ENCODE measurements around the gene MAX.

Gene MAX

GRCh38 chr14:65149116-65149515 lies 46.8 kb upstream of the MAX start:
- no peak overlapping the region for H2AFZ ChIP-seq (ENCODE audit: low read length)
- no peaks in the 10 kb centered on the region for H3K4me1 ChIP-seq (ENCODE audit: low read length)
- no peaks in the 10 kb centered on the region for H4K20me1 ChIP-seq (ENCODE audit: insufficient read depth, low read length)
- H3K9me3 ChIP-seq (replicated peaks; ENCODE audit: insufficient read depth, low read length) = no peaks in the 10 kb centered on the region
- no peak for DNase-seq
- no peaks in the 10 kb centered on the region for H3F3A ChIP-seq (ENCODE audit: insufficient read depth, low read length)
- H3K79me2 ChIP-seq (ENCODE audit: low read length) = no peaks in the 10 kb centered on the region
- 0 out of 2 replicates have a peak, but pooled peaks cover 5% of the 10 kb centered on the region for H3K27me3 ChIP-seq (replicated peaks; ENCODE audit: insufficient read depth, low read length)
- no peaks in the 10 kb centered on the region for H3K36me3 ChIP-seq (replicated peaks; ENCODE audit: insufficient read depth, low read length)
- TF ChIP-seq EZH2 (optimal IDR thresholded peaks at IDR 0.05; ENCODE audit: low read depth, low read length) (no peak), EZH2phosphoT487 (IDR thresholded peaks at IDR 0.05; ENCODE audit: low read length) (no peak)
- TF ChIP-seq, protein P1, sequence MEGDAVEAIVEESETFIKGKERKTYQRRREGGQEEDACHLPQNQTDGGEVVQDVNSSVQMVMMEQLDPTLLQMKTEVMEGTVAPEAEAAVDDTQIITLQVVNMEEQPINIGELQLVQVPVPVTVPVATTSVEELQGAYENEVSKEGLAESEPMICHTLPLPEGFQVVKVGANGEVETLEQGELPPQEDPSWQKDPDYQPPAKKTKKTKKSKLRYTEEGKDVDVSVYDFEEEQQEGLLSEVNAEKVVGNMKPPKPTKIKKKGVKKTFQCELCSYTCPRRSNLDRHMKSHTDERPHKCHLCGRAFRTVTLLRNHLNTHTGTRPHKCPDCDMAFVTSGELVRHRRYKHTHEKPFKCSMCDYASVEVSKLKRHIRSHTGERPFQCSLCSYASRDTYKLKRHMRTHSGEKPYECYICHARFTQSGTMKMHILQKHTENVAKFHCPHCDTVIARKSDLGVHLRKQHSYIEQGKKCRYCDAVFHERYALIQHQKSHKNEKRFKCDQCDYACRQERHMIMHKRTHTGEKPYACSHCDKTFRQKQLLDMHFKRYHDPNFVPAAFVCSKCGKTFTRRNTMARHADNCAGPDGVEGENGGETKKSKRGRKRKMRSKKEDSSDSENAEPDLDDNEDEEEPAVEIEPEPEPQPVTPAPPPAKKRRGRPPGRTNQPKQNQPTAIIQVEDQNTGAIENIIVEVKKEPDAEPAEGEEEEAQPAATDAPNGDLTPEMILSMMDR (IDR thresholded peaks at IDR 0.05; ENCODE audit: low read length) = no peak
- H3K9me2 ChIP-seq (replicated peaks; ENCODE audit: insufficient read depth, low read length) = no peaks in the 10 kb centered on the region
- H3K9ac ChIP-seq (ENCODE audit: low read length) = no peak overlapping the region
- no peak overlapping the region for H3K27ac ChIP-seq (ENCODE audit: low read length)
- H3K4me2 ChIP-seq (ENCODE audit: low read depth, low read length) = no peak overlapping the region
- H3K4me3 ChIP-seq (ENCODE audit: low read length) = no peak overlapping the region

- no peaks in the 10 kb centered on the region for H3K79me2 ChIP-seq (ENCODE audit: low read length)
- TF ChIP-seq, protein P1 (IDR thresholded peaks at IDR 0.05; ENCODE audit: low read length) = no peak
- TF ChIP-seq EZH2 (optimal IDR thresholded peaks at IDR 0.05; ENCODE audit: low read depth, low read length) (no peak), EZH2phosphoT487 (IDR thresholded peaks at IDR 0.05; ENCODE audit: low read length) (no peak)
- no peak overlapping the region for H3K4me2 ChIP-seq (ENCODE audit: low read depth, low read length)
- no peak overlapping the region for H3K4me3 ChIP-seq (ENCODE audit: low read length)
- no peaks in the 10 kb centered on the region for H4K20me1 ChIP-seq (ENCODE audit: insufficient read depth, low read length)
- H3K9me3 ChIP-seq (replicated peaks; ENCODE audit: insufficient read depth, low read length) = no peaks in the 10 kb centered on the region
- H3K36me3 ChIP-seq (replicated peaks; ENCODE audit: insufficient read depth, low read length) = no peaks in the 10 kb centered on the region
- H3K9me2 ChIP-seq (replicated peaks; ENCODE audit: insufficient read depth, low read length) = no peaks in the 10 kb centered on the region
- H3F3A ChIP-seq (ENCODE audit: insufficient read depth, low read length) = no peaks in the 10 kb centered on the region
- DNase-seq = no peak
- no peak overlapping the region for H3K9ac ChIP-seq (ENCODE audit: low read length)
- H3K4me1 ChIP-seq (ENCODE audit: low read length) = no peaks in the 10 kb centered on the region
- H3K27ac ChIP-seq (ENCODE audit: low read length) = no peak overlapping the region
- H2AFZ ChIP-seq (ENCODE audit: low read length) = no peak overlapping the region
- no peaks in the 10 kb centered on the region for H3K27me3 ChIP-seq (replicated peaks; ENCODE audit: insufficient read depth, low read length)
These were observed 41.9 kb upstream of the MAX start for GRCh38 chr14:65144170-65144569.

DNA sequence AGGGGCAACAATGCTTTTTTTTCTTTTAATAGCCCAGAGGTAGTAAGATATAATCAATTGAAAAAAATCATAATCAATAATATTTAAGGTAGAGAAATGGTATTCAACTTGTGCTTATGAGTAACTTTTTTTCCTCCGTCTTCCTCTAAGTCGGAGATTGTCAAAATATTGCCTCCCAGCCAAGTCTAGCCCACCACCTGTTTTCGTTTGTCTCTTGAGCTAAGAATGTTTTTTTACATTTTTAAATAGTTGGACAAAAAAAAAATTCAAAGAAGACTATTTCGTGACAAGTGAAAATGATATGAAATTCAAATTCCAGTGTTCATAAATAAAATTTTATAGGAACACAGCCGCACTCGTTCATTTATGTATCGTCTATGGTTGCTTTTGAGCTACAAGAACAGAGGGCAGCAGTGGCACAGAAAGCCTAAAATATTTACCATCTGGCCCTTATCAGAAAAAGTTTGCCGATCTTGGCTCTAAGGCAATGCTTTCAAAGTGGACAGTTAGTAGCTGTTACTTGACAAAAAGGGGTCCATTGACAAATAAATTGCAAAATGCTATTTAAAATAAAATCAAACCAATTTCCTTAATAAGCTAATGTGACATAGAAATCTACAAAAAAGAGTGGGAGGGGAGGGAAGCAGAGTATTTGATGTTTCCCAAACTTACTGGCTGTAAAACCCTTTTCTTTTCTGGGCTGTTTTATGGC lies 40.8 kb upstream of the MAX start:
- no peaks in the 10 kb centered on the region for H4K20me1 ChIP-seq (ENCODE audit: insufficient read depth, low read length)
- no peak overlapping the region for H3K4me2 ChIP-seq (ENCODE audit: low read depth, low read length)
- no peaks in the 10 kb centered on the region for H3K27me3 ChIP-seq (replicated peaks; ENCODE audit: insufficient read depth, low read length)
- H2AFZ ChIP-seq (ENCODE audit: low read length) = no peak overlapping the region
- H3K9ac ChIP-seq (ENCODE audit: low read length) = no peak overlapping the region
- TF ChIP-seq, protein P1 (IDR thresholded peaks at IDR 0.05; ENCODE audit: low read length) = no peak
- TF ChIP-seq EZH2phosphoT487 (IDR thresholded peaks at IDR 0.05; ENCODE audit: low read length) = no peak
- TF ChIP-seq EZH2 (optimal IDR thresholded peaks at IDR 0.05; ENCODE audit: low read depth, low read length) = no peak
- no peaks in the 10 kb centered on the region for H3K9me2 ChIP-seq (replicated peaks; ENCODE audit: insufficient read depth, low read length)
- no peaks in the 10 kb centered on the region for H3F3A ChIP-seq (ENCODE audit: insufficient read depth, low read length)
- no peak overlapping the region for H3K27ac ChIP-seq (ENCODE audit: low read length)
- no peak for DNase-seq
- H3K4me1 ChIP-seq (ENCODE audit: low read length) = no peaks in the 10 kb centered on the region
- H3K36me3 ChIP-seq (replicated peaks; ENCODE audit: insufficient read depth, low read length) = no peaks in the 10 kb centered on the region
- no peaks in the 10 kb centered on the region for H3K9me3 ChIP-seq (replicated peaks; ENCODE audit: insufficient read depth, low read length)
- no peaks in the 10 kb centered on the region for H3K79me2 ChIP-seq (ENCODE audit: low read length)
- no peak overlapping the region for H3K4me3 ChIP-seq (ENCODE audit: low read length)

Data from MM.1S (cell line).